H7 (cell line): ENCODE measurements around the gene TINCR. TPM values are rescaled to one million over a fixed set of nuclear protein-coding genes. Genes with fewer than 3 reads are reported as not detected.
"Not testable (repeated sequence)": the region's sequence is repeated elsewhere in the genome, so short reads cannot be mapped to it uniquely, and the experiment has no call there.

Experiments used
- DNase-seq: peaks from one replicate; pipeline ENCODE4 v3.0.0; 2012
- H3K27me3 ChIP-seq: 2 replicates; pipeline ENCODE4 v1.6.0; 2011; ENCODE audit warnings: mild to moderate bottlenecking, low read length; ENCODE audit not compliant: control insufficient read depth, insufficient read depth
- H3K36me3 ChIP-seq: replicated peaks from 2 replicates; pipeline ENCODE4 v1.5.1; 2011; ENCODE audit warnings: low read length; ENCODE audit not compliant: control insufficient read depth, insufficient read depth
- H3K4me3 ChIP-seq: 2 replicates; pipeline ENCODE4 v1.5.1; 2011; ENCODE audit warnings: low read depth, mild to moderate bottlenecking, control low read depth, low read length, moderate library complexity; ENCODE audit not compliant: insufficient read depth
- total RNA-seq: library from RNA; depleted of rRNA; stranded (reverse); fragments of >200 nt; shearing (Covaris generic); gene quantifications from 2 replicates; pipeline ENCODE4 v1.2.3, GENCODE V29; 2014

The TINCR gene
- total RNA-seq, 1 experiment from 2014 or later = 0.28 TPM

GRCh38 chr19:5557691-5558090, 10.1 kb downstream of the TINCR start:
- Histone ChIP-seq H3K4me3 (no peak overlapping the region), H3K27me3 (no peaks in the 10 kb centered on the region), H3K36me3 (no peaks in the 10 kb centered on the region)
- peak; percentile 50 for DNase-seq

- Histone ChIP-seq H3K4me3 (no peak overlapping the region), H3K36me3 (no peaks in the 10 kb centered on the region), H3K27me3 (no peaks in the 10 kb centered on the region)
- DNase-seq = no peak
Measured at GRCh38 chr19:5554828-5555227, 12.9 kb downstream of the TINCR start.

- no peaks in the 10 kb centered on the region for H3K27me3 ChIP-seq
- H3K4me3 ChIP-seq = no peak overlapping the region
- no peaks in the 10 kb centered on the region for H3K36me3 ChIP-seq
- no peak for DNase-seq
Measured at GRCh38 chr19:5553892-5554291, 13.9 kb downstream of the TINCR start.

- Histone ChIP-seq H3K36me3 (no peaks in the 10 kb centered on the region), H3K27me3 (no peaks in the 10 kb centered on the region), H3K4me3 (no peak overlapping the region)
- peak; percentile 86 for DNase-seq
Measured at GRCh38 chr19:5547881-5548280, 19.9 kb downstream of the TINCR start.

DNA sequence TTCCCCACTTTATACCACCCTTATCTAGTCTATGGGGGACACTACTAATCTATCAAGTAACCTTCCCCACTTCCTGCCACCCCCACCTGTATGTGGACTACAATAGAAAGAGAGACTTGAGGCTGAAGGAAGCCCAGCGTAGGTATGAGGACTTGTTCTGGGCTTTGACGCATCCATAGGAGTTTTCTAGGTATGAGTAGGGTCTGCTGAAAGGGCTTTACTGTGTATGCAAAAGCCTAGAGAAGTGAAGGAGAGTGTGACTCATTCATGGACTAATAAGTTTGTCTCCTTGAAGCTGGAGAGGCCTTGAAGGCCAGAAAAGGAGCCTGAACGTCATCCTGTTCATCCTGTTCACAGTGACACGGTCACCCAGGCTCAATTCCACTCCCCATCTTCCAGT, 21.8 kb downstream of the TINCR start:
- Histone ChIP-seq H3K27me3 (no peaks in the 10 kb centered on the region), H3K4me3 (no peak overlapping the region), H3K36me3 (no peaks in the 10 kb centered on the region)
- DNase-seq = no peak

- Histone ChIP-seq H3K27me3 (no peaks in the 10 kb centered on the region), H3K4me3 (no peak overlapping the region)
Measured at GRCh38 chr19:5545051-5545450, 22.7 kb downstream of the TINCR start.

DNA sequence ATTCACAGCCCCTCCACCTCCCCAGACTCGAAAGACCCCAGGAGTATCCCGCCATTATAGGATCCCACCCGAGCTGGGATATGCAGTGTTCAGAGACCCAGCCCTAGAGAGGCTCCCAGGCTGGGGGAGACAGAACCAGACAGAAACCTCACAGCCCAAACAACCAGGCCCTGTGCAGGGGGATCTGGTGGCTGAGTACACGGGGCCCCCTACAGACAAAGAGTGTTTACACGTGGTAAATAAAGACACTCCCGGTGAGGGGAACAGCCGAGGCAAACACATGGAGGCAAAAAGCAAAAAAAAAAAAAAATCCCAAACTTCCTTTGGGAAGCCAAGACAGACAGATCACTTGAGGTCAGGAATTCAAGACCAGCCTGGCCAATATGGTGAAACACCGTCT, 25.1 kb downstream of the TINCR start:
- DNase-seq = peak; percentile 71
- H3K27me3 ChIP-seq = no peaks in the 10 kb centered on the region

More at GRCh38 chr19:5545051-5545450, 22.7 kb downstream of the TINCR start:
- no peak for DNase-seq
- no peaks in the 10 kb centered on the region for H3K36me3 ChIP-seq

GRCh38 chr19:5541456-5541855, 26.3 kb downstream of the TINCR start:
- H3K36me3 ChIP-seq = no peaks in the 10 kb centered on the region
- no peak for DNase-seq
- no peaks in the 10 kb centered on the region for H3K27me3 ChIP-seq
- H3K4me3 ChIP-seq = no peak overlapping the region

More for the DNA sequence above, 25.1 kb downstream of the TINCR start:
- Histone ChIP-seq H3K36me3 (no peaks in the 10 kb centered on the region), H3K4me3 (no peak overlapping the region)

GRCh38 chr19:5540208-5540607, 27.5 kb downstream of the TINCR start:
- Histone ChIP-seq H3K36me3 (no peaks in the 10 kb centered on the region), H3K27me3 (no peaks in the 10 kb centered on the region), H3K4me3 (no peak overlapping the region)
- no peak for DNase-seq

DNA sequence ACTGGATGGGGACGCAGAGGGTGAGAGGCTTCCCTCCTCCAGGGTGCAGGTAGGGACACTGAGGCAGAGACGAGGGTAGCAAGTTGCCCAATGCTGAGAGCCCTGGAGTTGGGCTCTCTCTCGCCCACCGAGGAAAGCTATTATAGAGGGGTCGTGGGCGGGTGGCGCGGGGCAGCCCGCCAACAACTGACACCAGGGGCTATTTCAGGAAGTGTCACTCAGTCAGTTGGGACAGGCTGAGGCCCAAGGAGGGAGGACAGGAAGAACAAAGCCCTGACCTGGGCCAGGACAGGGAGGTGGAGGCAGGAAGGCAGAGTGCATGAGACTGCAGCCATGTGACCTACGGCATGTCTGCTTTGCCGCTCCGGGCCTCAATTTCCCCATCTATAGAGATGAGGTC, 29.9 kb downstream of the TINCR start:
- Histone ChIP-seq H3K27me3 (no peaks in the 10 kb centered on the region), H3K36me3 (no peaks in the 10 kb centered on the region), H3K4me3 (no peak overlapping the region)
- no peak for DNase-seq

DNA sequence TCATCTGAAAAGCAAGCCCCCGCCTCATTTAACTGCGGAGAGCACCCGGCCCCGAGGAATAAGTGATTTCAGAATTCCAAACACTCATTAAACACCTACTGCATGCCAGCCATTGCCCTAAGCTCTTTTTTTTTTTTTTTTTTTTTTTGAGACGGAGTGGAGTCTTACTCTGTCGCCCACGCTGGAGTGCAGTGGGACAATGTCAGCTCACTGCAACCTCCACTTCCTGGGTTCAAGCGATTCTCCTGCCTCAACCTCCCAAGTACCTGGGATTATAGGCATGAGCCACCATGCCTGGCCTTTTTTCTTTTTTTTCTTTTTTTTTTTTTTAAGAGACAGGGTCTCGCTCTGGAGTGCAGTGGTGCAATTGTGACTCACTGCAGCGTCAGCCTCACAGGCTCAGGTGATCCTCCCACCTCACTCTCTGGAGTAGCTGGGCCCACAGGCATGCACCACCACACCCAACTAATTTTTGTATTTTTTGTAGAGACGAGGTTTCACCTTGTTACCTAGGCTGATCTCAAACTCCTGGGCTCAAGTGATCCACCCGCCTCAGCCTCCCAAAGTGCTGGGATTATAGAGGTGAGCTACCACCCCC, 30.7 kb downstream of the TINCR start:
- not testable (repeated sequence) for H3K27me3 ChIP-seq, H3K36me3 ChIP-seq, DNase-seq
- H3K4me3 ChIP-seq = peak overlapping the region; percentile 18; the same call in 1 of the 2 replicates

GRCh38 chr19:5536337-5536894, 31.3 kb downstream of the TINCR start:
- no peaks in the 10 kb centered on the region for H3K27me3 ChIP-seq
- peak overlapping the region; percentile 18 for H3K4me3 ChIP-seq
- peak; percentile 97 for DNase-seq
- no peaks in the 10 kb centered on the region for H3K36me3 ChIP-seq

- Histone ChIP-seq H3K4me3 (no peak overlapping the region), H3K27me3 (no peaks in the 10 kb centered on the region), H3K36me3 (no peaks in the 10 kb centered on the region)
- DNase-seq = peak; percentile 58
Measured at GRCh38 chr19:5534787-5535586, 32.8 kb downstream of the TINCR start.

DNA sequence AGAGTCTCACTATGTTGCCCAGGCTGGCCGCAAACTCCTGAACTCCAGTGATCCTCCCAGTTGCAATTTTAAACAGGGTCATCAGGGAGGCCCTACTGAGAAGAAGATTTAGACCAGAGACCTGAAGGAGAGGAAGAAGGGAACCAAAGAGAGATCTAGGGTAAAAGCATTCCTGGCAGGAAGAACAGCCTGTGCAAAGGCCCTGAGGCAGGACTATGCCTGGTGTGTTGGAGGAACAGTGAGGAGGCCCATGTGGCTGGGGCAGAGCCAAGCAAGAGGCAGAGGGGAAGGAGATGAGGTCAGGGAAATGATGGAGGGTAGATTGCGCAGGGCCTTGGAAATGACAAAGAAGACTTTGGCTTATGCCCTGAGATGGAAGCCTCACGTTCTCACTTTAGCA, 34.5 kb downstream of the TINCR start:
- Histone ChIP-seq H3K36me3 (no peaks in the 10 kb centered on the region), H3K27me3 (no peaks in the 10 kb centered on the region), H3K4me3 (no peak overlapping the region)
- no peak for DNase-seq

DNA sequence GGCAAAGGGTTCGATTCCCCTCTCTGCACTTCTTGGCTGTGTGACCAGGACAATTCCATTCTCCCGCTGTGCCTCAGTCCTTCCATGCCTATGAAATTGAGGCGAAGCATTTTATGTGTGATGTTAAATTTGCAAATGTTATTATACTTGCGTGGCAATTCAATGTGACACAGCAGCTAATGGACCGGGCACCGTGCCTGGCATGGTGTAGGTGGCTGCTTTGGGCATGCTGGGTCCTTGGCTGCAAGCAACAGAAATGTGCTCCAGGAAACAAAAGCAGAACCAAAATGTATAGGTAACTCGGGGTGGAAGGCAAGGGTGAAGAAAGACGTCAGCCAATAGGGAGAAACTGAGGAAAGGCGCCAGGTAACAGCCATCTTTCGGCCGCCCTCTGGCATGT, 37.1 kb downstream of the TINCR start:
- Histone ChIP-seq H3K27me3 (no peaks in the 10 kb centered on the region), H3K36me3 (no peaks in the 10 kb centered on the region), H3K4me3 (no peak overlapping the region)
- DNase-seq = no peak
